DMS79 treated with DMSO at 0.1 percent for 48 hours (cell line): ENCODE measurements around the gene IGF2R.
"Not testable (repeated sequence)": the region's sequence is repeated elsewhere in the genome, so short reads cannot be mapped to it uniquely, and the experiment has no call there.

Experiments
- DNase-seq: peaks from one replicate; lab custom pipeline; 2025; lab: John Stamatoyannopoulos, UW

IGF2R gene

DNA sequence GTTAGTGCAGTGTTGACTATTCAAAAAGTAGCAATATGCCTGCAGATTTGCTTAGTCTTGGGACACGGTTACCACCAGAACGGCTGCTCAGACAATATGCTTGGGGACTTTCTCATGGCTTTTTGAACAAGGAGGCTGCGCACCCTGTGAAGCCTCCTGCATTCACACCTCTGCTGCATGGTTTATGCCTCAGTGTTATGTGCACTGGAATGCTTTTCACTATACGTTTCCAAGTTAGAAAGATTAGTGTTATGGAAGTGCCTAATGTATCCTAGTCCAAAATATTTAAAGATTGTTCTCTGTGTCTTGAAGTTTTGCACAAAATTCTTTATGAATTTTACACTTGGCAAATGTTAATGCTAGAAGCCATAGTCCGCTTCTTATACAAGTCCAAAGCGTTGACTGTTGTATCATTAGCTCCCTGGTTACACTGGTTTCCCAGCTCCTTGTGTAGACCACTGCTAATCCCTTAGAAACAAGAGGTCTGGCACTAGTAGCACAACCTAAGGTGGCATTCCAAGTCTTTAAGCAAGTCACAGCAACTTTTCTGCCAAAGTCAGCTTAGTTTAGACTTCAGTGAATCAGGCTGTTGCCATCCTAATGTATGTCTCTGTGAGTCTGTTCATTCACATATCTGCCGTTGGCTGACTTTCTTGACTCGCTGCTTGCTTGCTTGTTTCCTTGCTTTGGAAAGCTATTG lies 126.4 kb downstream of the IGF2R start:
- DNase-seq, result no peak

DNA sequence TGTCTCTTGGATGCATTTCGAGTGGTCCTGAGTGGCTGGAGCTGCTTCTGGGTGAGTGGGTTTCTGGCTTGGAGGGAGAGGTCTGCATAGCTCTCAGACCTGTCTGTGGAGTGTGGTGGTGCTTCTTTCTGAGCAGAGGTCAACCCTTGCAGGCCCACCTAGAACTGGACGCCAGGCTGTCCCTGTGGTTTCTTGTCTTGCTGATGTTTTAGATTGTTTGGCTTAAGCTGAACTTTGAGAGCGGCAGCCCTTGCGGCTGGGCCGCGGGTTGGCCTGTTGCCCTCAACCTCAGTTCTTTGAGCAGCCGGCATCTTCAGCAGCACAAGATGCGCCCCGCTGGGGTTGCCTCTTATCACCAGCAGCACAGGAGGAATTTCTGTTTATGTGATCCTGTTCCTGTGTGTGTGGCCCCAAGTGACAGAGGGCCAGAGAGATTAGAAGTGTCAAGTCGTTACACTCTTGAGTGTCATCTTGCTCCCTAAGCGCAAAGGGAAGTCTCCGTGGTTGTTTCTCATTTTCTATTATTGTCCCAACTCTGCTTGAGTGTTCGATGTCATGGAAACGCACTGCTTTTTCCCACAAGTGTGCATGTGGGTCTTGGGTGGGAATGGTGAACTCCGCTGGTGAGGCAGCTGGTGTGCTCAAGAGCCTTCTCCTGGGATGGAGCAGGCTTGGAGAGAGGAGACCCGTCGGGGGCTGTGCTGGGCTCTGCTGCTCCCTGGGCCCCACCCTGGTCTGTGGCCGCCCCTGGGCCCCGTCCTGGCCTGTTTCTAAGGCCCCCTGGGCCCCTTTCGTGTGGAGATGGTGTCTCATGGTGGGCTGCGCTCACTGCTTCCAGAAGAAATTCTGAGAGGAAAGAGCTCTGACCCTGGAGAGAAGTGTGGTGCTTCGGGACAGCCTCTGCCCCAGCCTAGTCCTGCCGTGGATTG lies 132.7 kb downstream of the IGF2R start:
- peak; percentile 79 for DNase-seq

DNA sequence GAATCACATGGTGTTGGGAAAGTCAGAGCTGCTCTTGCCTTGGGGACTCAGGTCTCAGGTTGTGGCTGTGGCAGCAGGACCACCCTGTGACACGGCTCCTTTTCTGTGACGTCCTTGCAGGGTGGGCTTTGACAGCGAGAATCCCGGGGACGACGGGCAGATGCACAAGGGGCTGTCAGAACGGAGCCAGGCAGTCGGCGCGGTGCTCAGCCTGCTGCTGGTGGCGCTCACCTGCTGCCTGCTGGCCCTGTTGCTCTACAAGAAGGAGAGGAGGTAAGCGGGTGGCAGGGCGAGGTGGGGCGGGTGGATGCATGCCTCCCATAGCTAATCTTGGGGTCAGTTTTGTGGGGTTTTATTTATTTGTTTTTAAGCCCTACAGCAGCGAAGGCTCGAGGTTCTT lies 133.5 kb downstream of the IGF2R start:
- DNase-seq, result no peak

- no peak for DNase-seq
These were observed 134.3 kb downstream of the IGF2R start for GRCh38 chr6:160102956-160103824.

DNA sequence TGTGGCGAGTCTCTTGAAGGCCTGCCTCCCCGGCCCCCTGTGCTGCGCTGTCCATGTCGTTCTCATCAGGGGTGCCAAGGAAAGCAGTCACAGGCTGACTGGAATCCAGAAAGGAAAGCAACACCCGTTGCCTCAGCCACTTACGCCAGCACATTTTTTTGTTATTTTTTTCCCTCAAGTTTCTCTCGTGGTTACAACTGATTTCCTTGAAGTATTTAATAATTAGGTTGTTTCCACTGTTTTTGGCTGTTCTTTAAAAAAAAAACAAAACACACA lies 134.9 kb downstream of the IGF2R start:
- no peak for DNase-seq

- no peak for DNase-seq
These were observed 136.1 kb downstream of the IGF2R start for GRCh38 chr6:160104821-160105517.

- DNase-seq, result no peak
These were observed 137.1 kb downstream of the IGF2R start for GRCh38 chr6:160106010-160106409.

DNA sequence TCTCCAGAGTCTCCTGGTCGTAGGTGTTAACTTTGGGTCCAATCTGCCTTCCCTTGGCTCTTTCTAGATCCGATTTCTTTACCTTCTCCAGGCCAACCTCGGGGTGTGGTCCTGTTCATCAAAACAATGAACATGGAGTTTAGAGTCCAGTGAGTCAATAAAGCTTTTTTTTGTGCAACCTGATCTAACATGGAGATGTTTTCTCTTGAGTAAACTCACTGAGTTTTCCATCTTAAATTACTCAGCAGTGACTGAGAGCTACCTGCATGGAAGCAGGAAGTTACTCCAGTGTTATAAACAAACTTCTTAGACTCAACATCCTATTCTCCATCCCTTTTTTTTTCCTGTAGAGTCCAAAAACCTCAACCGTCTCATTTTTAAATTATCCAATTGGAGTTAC lies 137.8 kb downstream of the IGF2R start:
- no peak for DNase-seq

- no peak for DNase-seq
These were observed 139.2 kb downstream of the IGF2R start for GRCh38 chr6:160108077-160108476.

DNA sequence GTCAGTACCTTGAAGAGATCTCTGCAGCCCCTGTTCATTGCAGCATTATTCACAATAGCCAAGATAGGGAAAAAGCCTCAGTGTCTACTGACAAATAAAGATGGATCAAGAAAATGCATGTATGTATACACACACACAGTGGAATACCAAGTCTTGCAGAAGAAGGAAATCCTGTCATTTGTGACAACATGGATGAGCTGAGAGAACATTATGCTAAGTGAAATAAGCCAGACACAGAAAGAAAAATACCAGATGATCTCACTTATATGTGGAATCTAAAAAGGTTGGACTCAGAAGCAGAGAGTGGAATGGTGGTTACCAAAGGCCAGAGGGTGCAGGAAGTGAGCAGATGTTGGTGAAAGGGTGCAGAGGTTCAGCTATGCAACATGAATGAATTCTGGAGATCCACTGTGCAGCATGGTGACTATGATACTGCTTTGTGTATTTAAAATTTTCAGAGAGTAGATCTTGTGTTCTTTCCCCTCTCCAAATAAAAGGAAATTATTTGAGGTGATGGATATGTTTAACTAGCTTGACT lies 141.8 kb downstream of the IGF2R start:
- no peak for DNase-seq

- DNase-seq, result no peak
These were observed 142.9 kb downstream of the IGF2R start for GRCh38 chr6:160111806-160112205.

- no peak for DNase-seq
These were observed 143.9 kb downstream of the IGF2R start for GRCh38 chr6:160112628-160113299.

- DNase-seq, result not testable (repeated sequence)
These were observed 145.7 kb downstream of the IGF2R start for GRCh38 chr6:160114536-160114935.

DNA sequence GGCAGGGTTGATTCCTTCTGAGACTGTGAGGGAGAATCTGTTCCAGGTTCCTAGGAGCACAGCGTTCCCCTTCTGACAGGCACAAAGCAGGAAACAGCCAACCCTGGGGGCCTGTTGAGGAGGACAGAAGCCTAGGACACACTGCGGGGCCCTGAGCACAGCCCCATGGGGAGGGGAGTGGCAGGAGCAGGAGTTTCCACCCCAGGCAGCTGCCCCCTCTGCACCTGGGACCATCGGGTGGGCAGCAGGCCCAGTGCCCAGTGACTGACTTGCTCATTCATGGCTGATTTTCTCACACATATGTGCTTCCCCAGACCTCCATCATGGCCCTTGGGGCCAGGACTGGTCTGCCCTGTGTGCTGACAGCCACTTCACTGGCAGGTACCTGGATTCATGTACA lies 146.5 kb downstream of the IGF2R start:
- DNase-seq, result no peak

DNA sequence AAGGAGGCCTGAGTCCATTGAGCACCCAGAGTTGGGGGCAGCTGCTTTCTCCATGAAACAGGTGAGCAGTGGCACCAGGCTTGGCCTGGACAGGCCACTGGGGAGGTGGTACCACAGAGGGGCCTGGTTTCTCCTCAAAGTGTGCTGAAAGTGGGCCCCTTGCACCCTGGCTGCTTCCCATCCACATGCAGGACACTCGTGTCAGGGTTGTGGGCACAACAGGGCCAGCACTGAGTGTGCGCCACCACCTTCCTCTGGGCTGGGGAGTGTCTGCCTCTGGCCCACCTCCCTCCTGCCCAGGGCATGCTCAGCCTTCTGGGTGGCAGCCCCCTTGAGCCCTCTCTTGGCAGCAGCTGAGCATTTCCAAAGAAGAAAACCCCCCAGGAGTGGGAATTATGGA lies 147.5 kb downstream of the IGF2R start:
- no peak for DNase-seq

- DNase-seq, result no peak
These were observed 148.3 kb downstream of the IGF2R start for GRCh38 chr6:160117137-160117536.

DNA sequence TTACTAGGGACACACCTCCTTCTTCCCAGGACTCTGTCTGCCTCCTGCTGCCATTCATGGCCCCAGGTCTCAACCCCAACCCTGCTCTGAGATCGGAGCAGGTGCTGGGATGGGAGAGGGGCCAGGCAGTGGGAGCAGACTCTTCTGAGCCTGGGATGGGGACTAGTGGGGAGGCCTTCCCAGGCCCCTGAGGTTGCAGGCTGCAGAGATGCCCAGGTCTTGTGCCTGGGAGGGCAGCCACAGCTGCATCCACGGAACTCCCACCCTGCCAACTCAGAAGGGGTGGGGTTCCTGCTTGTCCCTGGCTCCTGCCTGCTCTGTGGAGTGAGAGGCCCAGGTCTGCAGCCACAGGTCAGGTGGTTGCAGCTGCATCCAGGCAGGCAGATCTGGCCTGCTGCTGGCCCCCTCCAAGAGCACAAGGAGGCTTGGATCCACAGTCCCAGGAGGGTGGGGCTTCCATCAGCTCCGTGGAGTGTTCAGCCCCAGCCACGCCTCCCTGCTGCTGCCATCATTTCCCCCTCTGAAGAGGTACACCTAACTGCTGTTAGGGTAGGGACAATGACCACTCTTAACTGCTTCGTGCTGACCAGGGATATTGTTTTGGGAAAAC lies 149.8 kb downstream of the IGF2R start:
- DNase-seq, result no peak

DNA sequence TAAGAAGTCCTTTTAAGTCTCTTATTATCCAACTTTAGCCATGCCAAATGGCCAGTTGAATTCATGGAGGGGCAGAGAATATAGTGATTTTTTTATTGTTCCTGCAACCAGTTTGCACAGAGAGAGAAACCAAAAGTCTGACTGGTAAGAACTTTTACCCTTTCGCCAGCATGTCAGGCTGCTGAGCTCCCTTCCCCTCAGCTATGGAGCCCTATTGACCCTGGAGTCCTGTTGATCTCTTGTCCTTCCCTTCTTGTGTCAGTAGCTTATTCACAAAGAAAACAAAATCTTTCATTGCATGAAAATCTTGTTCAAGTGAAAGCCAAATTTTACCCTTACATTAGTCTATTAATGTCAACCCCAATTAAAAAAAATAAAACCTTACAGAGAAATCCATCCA lies 151.2 kb downstream of the IGF2R start:
- DNase-seq, result no peak

DNA sequence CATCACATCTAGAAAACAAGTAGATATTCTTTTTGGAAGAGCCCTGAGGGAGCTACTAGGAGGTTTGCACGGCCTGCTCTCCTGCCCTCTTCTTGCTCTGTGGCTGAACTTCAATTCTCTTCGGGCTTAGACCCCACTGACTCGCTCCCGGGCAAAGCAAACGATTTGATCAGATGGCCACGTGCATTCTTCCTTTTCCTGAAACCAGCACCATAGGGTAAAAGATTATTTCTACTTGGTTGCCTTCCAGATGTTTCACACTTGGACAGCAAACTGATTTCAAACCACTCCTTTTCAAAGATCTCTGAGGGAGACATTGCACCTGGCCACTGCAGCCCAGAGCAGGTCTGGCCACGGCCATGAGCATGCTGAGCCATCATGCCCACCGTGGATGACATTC lies 152.7 kb downstream of the IGF2R start, which contains the start of gene SLC22A1:
TSS of gene SLC22A1 (plus strand) at position 258 of the 400 bp plus-strand sequence. CDS start at position 379, 121 bp downstream.
- no peak for DNase-seq

DNA sequence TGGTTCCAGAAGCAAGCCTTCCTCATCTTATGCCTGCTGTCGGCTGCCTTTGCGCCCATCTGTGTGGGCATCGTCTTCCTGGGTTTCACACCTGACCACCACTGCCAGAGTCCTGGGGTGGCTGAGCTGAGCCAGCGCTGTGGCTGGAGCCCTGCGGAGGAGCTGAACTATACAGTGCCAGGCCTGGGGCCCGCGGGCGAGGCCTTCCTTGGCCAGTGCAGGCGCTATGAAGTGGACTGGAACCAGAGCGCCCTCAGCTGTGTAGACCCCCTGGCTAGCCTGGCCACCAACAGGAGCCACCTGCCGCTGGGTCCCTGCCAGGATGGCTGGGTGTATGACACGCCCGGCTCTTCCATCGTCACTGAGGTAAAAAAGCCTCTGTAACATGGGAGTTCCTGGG lies 153.1 kb downstream of the IGF2R start:
- DNase-seq, result no peak

DNA sequence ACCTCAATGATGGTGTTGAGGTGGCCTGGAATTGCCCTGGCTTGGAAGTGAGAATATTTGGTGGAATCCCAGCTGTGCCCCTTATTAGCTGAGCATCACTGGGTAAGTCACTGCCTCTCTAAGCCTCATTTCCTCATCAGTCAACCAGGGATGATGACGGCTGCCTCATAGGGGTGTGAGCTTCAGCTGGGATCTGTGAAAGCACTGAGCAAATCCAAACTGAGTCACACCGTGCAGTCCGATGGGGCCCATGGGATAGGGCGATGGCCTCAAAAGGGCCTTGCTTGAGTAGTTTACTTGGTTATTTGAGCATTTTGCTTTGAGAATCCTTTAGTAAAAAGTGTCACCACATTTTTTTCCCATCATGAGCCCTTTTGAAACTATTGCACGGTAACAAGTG lies 153.9 kb downstream of the IGF2R start:
- DNase-seq, result no peak
